Body of pancreas (tissue), 4 donors: ENCODE data around the gene BCL7C.

Experiments used
- POLR2A ChIP-seq, 3 donors: fragments of 450-650 bp; IDR thresholded peaks; one replicate each; pipeline ENCODE4 v1.6.1; 2016; ENCODE audit warnings: antibody characterized with exemption in 3 of 3, mild to moderate bottlenecking in 2 of 3
- TF ChIP-seq, protein P1 (sequence below), 7 experiments: fragments of 450-650 bp in 4 of 7; fragments of 200-600 bp in 3 of 7; sonication (generic) in 3 of 7; IDR thresholded peaks; one replicate each; pipeline ENCODE4 v1.5.1; 2016 to 2019; ENCODE audit warnings: antibody characterized with exemption in 7 of 7

DNA sequence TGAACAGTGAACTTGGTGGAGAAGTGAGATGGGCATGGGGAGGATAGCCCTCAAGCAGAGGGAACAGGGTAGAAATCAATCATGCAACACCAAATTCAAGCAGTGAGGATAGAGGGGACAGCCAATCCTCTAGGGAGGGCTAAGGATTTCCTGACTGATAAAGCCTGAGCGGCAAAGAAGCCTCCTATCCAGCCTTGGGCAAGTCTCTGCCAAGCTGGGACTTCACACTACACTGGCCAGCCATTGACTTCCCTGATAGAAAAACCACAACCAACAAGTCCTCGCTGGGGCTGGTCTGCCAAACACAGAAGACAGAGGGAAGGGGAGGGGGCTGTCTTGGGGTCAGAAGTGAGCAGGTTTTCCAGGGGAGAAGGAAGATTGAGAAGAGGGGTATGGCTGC is 27.0 kb upstream of the BCL7C start:
- TF ChIP-seq, protein P1, sequence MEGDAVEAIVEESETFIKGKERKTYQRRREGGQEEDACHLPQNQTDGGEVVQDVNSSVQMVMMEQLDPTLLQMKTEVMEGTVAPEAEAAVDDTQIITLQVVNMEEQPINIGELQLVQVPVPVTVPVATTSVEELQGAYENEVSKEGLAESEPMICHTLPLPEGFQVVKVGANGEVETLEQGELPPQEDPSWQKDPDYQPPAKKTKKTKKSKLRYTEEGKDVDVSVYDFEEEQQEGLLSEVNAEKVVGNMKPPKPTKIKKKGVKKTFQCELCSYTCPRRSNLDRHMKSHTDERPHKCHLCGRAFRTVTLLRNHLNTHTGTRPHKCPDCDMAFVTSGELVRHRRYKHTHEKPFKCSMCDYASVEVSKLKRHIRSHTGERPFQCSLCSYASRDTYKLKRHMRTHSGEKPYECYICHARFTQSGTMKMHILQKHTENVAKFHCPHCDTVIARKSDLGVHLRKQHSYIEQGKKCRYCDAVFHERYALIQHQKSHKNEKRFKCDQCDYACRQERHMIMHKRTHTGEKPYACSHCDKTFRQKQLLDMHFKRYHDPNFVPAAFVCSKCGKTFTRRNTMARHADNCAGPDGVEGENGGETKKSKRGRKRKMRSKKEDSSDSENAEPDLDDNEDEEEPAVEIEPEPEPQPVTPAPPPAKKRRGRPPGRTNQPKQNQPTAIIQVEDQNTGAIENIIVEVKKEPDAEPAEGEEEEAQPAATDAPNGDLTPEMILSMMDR (IDR thresholded peaks at IDR 0.05) = no peak
- no peak for TF ChIP-seq POLR2A (IDR thresholded peaks at IDR 0.05)
